IPS-15b (cell line): Measurements from ENCODE around the gene PTPN1.
"Not testable (repeated sequence)": the region's sequence is repeated elsewhere in the genome, so short reads cannot be mapped to it uniquely, and the experiment has no call there.

ENCODE experiments used
- H3K27me3 ChIP-seq: one replicate; pipeline ENCODE4 v1.6.1; 2013; ENCODE audit warnings: low read length; ENCODE audit not compliant: control insufficient read depth, insufficient read depth
- H3K36me3 ChIP-seq: one replicate; pipeline ENCODE4 v1.6.1; 2013; ENCODE audit warnings: low read length; ENCODE audit not compliant: control insufficient read depth, insufficient read depth
- H3K4me1 ChIP-seq: one replicate; pipeline ENCODE4 v1.6.1; 2013; ENCODE audit warnings: mild to moderate bottlenecking, low read length; ENCODE audit not compliant: control insufficient read depth, insufficient read depth
- H3K4me3 ChIP-seq: one replicate; pipeline ENCODE4 v1.5.1; 2013; ENCODE audit warnings: low read depth, low read length
- H3K9ac ChIP-seq: one replicate; pipeline ENCODE4 v1.6.1; 2013; ENCODE audit warnings: low read depth, mild to moderate bottlenecking, low read length
- H3K9me3 ChIP-seq: one replicate; pipeline ENCODE4 v1.6.1; 2013; ENCODE audit warnings: mild to moderate bottlenecking, low read length; ENCODE audit not compliant: control insufficient read depth, insufficient read depth

PTPN1 gene

GRCh38 chr20:50470264-50470858 lies 39.8 kb upstream of the PTPN1 start:
- no peaks in the 10 kb centered on the region for H3K4me1 ChIP-seq
- H3K9ac ChIP-seq, result no peak overlapping the region
- H3K4me3 ChIP-seq, result no peak overlapping the region
- no peaks in the 10 kb centered on the region for H3K36me3 ChIP-seq
- no peaks in the 10 kb centered on the region for H3K9me3 ChIP-seq
- no peaks in the 10 kb centered on the region for H3K27me3 ChIP-seq

GRCh38 chr20:50471231-50471630 lies 39.0 kb upstream of the PTPN1 start:
- no peaks in the 10 kb centered on the region for H3K36me3 ChIP-seq
- no peaks in the 10 kb centered on the region for H3K27me3 ChIP-seq
- no peaks in the 10 kb centered on the region for H3K9me3 ChIP-seq
- no peaks in the 10 kb centered on the region for H3K4me1 ChIP-seq
- H3K4me3 ChIP-seq, result no peak overlapping the region
- H3K9ac ChIP-seq, result no peak overlapping the region

GRCh38 chr20:50472693-50473664 lies 37.2 kb upstream of the PTPN1 start:
- Histone ChIP-seq H3K27me3 (no peaks in the 10 kb centered on the region), H3K36me3 (no peaks in the 10 kb centered on the region), H3K9ac (no peak overlapping the region), H3K4me1 (no peaks in the 10 kb centered on the region), H3K4me3 (no peak overlapping the region), H3K9me3 (no peaks in the 10 kb centered on the region)

- not testable (repeated sequence) for H3K27me3 ChIP-seq, H3K4me1 ChIP-seq, H3K4me3 ChIP-seq, H3K9me3 ChIP-seq, H3K36me3 ChIP-seq, H3K9ac ChIP-seq
These were observed 35.8 kb upstream of the PTPN1 start for GRCh38 chr20:50474356-50474755.

- H3K4me3 ChIP-seq, result no peak overlapping the region
- H3K4me1 ChIP-seq, result no peaks in the 10 kb centered on the region
- H3K27me3 ChIP-seq, result no peaks in the 10 kb centered on the region
- no peaks in the 10 kb centered on the region for H3K9me3 ChIP-seq
- H3K9ac ChIP-seq, result no peak overlapping the region
- H3K36me3 ChIP-seq, result no peaks in the 10 kb centered on the region
These were observed 34.4 kb upstream of the PTPN1 start for GRCh38 chr20:50475681-50476292.

- no peaks in the 10 kb centered on the region for H3K27me3 ChIP-seq
- H3K4me3 ChIP-seq, result no peak overlapping the region
- no peaks in the 10 kb centered on the region for H3K36me3 ChIP-seq
- no peak overlapping the region for H3K9ac ChIP-seq
- no peaks in the 10 kb centered on the region for H3K9me3 ChIP-seq
- H3K4me1 ChIP-seq, result no peaks in the 10 kb centered on the region
These were observed 32.8 kb upstream of the PTPN1 start for GRCh38 chr20:50477239-50477872.

GRCh38 chr20:50478162-50478990 lies 31.8 kb upstream of the PTPN1 start:
- H3K36me3 ChIP-seq, result no peaks in the 10 kb centered on the region
- H3K9ac ChIP-seq, result no peak overlapping the region
- H3K9me3 ChIP-seq, result no peaks in the 10 kb centered on the region
- no peaks in the 10 kb centered on the region for H3K27me3 ChIP-seq
- no peaks in the 10 kb centered on the region for H3K4me1 ChIP-seq
- H3K4me3 ChIP-seq, result no peak overlapping the region

GRCh38 chr20:50481741-50482140 lies 28.4 kb upstream of the PTPN1 start:
- H3K9me3 ChIP-seq, result no peaks in the 10 kb centered on the region
- no peak overlapping the region for H3K4me3 ChIP-seq
- H3K36me3 ChIP-seq, result no peaks in the 10 kb centered on the region
- no peak overlapping the region for H3K9ac ChIP-seq
- H3K27me3 ChIP-seq, result no peaks in the 10 kb centered on the region
- H3K4me1 ChIP-seq, result no peaks in the 10 kb centered on the region

GRCh38 chr20:50482396-50482981 lies 27.7 kb upstream of the PTPN1 start:
- Histone ChIP-seq H3K27me3 (no peaks in the 10 kb centered on the region), H3K4me1 (no peaks in the 10 kb centered on the region), H3K36me3 (no peaks in the 10 kb centered on the region), H3K9me3 (no peaks in the 10 kb centered on the region), H3K9ac (no peak overlapping the region), H3K4me3 (no peak overlapping the region)

- no peaks in the 10 kb centered on the region for H3K9me3 ChIP-seq
- no peaks in the 10 kb centered on the region for H3K27me3 ChIP-seq
- H3K4me3 ChIP-seq, result no peak overlapping the region
- H3K4me1 ChIP-seq, result no peaks in the 10 kb centered on the region
- H3K36me3 ChIP-seq, result no peaks in the 10 kb centered on the region
- no peak overlapping the region for H3K9ac ChIP-seq
These were observed 25.8 kb upstream of the PTPN1 start for GRCh38 chr20:50484271-50484976.
